Activated naive CD8-positive, alpha-beta T cell treated with anti-CD3 and anti-CD28 coated beads for 36 hours (primary cell): ENCODE results near the gene UBLCP1. TPM values are rescaled to one million over a fixed set of nuclear protein-coding genes. Genes with fewer than 3 reads are reported as not detected.
"Not testable (repeated sequence)": the region's sequence is repeated elsewhere in the genome, so short reads cannot be mapped to it uniquely, and the experiment has no call there.

ENCODE experiments used
- DNase-seq: peaks from one replicate; pipeline ENCODE4 v3.0.0; 2021
- H3K27ac Mint-ChIP-seq: one replicate; pipeline ENCODE4 v1.8.0; 2022; ENCODE audit warnings: mild to moderate bottlenecking, moderate library complexity, mixed read lengths
- H3K27me3 Mint-ChIP-seq: one replicate; pipeline ENCODE4 v1.8.0; 2022; ENCODE audit warnings: mild to moderate bottlenecking, mixed read lengths
- H3K36me3 Mint-ChIP-seq: one replicate; pipeline ENCODE4 v1.8.0; 2021; ENCODE audit warnings: mild to moderate bottlenecking, mixed read lengths
- H3K4me1 Mint-ChIP-seq: one replicate; pipeline ENCODE4 v1.8.0; 2021; ENCODE audit warnings: mixed read lengths
- H3K4me3 Mint-ChIP-seq: one replicate; pipeline ENCODE4 v1.8.0; 2022; ENCODE audit warnings: mild to moderate bottlenecking, moderate library complexity, mixed read lengths
- H3K9me3 Mint-ChIP-seq: one replicate; pipeline ENCODE4 v1.8.0; 2022; ENCODE audit warnings: mixed read lengths
- total RNA-seq, 2 experiments: library from RNA; stranded (reverse); gene quantifications; one replicate each; pipeline ENCODE4 v1.2.3, GENCODE V29; 2021

The UBLCP1 gene, protein sequence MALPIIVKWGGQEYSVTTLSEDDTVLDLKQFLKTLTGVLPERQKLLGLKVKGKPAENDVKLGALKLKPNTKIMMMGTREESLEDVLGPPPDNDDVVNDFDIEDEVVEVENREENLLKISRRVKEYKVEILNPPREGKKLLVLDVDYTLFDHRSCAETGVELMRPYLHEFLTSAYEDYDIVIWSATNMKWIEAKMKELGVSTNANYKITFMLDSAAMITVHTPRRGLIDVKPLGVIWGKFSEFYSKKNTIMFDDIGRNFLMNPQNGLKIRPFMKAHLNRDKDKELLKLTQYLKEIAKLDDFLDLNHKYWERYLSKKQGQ
- 10 to 100 TPM; 40.4 to 42.3 TPM for total RNA-seq

- Mint-ChIP-seq H3K9me3 (peaks cover 7% of the 10 kb centered on the region), H3K4me1 (peaks cover 28% of the 10 kb centered on the region), H3K4me3 (peak within 1 kb of the TSS; percentile 95), H3K27me3 (no peaks in the 10 kb centered on the region), H3K27ac (peak within 1 kb of the TSS; percentile 98), H3K36me3 (peaks cover 36% of the 10 kb centered on the region)
- peak; percentile 83 for DNase-seq
These were observed at the start of gene UBLCP1 for GRCh38 chr5:159262859-159263568. UBLCP1 (plus strand) TSS chr5:159263290; CDS start chr5:159268916, 5,626 bp downstream.

DNA sequence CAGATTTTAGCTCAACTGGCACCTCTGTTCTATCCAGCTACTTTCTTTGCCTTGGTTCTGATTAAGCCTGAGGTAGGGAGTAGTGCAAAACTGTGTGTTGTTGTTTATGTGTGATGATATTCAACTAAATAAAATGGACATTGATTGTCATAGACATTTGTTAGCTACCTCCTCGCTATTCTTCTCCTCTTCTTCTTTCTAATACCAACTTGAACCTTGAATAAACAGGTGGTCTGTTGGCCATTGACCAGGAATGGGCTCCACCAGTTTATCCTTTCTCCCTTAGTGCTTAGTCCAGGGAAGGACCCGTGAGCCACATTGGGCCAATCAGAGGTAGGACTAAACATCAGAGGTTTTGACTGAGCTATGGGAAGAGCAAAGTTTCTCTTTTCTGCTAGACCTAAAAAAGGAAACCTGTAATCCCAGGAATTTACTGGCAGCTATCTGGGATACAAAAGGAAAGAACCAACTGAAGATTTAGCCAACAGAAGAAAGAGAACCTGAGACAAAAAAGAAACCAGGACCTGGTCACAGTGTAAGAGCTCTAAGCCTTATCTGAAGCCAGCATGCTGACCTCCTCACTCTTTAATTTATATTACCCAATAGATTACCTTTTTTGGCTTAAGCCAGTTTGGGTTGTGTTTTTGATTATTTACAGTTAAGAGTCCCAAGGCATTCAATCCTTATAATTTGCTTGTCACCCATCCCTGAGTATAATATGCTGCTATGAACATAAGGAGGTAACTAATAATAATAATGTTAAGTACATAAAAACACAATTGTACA is 48.4 kb upstream of the UBLCP1 start:
- DNase-seq, result no peak
- Mint-ChIP-seq H3K27me3 (no peaks in the 10 kb centered on the region), H3K4me3 (no peak overlapping the region), H3K36me3 (no peaks in the 10 kb centered on the region), H3K4me1 (peaks cover 28% of the 10 kb centered on the region), H3K9me3 (no peaks in the 10 kb centered on the region), H3K27ac (no peak overlapping the region)

DNA sequence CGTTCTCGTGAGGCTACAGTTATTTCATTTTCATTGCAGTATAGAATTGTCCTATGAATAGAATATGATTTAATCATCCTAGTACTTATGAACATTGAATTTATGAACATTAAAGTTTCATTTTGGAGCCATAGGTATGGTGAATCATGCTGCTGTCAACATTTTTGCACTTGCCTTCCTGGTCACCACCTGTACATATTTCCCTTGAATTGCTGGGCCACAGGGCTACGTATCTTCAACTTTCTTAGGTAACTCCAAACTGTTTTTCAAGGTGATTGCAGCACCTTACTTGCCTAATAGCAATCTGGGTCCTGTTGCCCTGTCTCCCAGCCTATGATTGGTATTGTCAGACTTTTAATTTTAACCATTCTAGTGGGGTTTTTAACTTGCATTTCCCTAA is 47.2 kb upstream of the UBLCP1 start:
- no peak for DNase-seq
- H3K9me3 Mint-ChIP-seq, result no peaks in the 10 kb centered on the region
- peaks cover 16% of the 10 kb centered on the region for H3K4me1 Mint-ChIP-seq
- H3K27me3 Mint-ChIP-seq, result no peaks in the 10 kb centered on the region
- H3K27ac Mint-ChIP-seq, result no peak overlapping the region
- peaks cover 1% of the 10 kb centered on the region for H3K36me3 Mint-ChIP-seq
- no peak overlapping the region for H3K4me3 Mint-ChIP-seq

DNA sequence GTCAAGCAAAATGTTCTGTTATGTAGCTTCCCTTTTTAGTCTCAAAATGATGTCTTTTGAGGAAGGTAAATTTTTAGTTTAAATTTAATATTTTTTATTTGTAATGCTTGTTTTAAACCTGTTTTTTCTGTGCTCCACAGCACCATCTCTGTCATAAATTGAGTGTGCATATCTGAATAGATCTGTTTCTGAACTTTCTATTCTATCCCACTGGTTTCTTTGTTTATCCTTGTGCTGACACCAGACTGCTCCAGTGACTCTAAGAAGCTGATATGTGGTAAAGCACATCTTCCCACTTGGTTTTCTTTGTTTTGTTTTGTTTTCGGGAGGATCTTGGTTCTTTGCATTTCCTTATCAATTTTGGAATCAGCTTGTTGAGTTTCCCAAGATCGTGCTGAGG is 46.6 kb upstream of the UBLCP1 start:
- Mint-ChIP-seq H3K27me3 (no peaks in the 10 kb centered on the region), H3K4me1 (peaks cover 15% of the 10 kb centered on the region), H3K36me3 (peaks cover 1% of the 10 kb centered on the region), H3K9me3 (no peaks in the 10 kb centered on the region), H3K27ac (no peak overlapping the region), H3K4me3 (no peak overlapping the region)
- DNase-seq, result no peak

DNA sequence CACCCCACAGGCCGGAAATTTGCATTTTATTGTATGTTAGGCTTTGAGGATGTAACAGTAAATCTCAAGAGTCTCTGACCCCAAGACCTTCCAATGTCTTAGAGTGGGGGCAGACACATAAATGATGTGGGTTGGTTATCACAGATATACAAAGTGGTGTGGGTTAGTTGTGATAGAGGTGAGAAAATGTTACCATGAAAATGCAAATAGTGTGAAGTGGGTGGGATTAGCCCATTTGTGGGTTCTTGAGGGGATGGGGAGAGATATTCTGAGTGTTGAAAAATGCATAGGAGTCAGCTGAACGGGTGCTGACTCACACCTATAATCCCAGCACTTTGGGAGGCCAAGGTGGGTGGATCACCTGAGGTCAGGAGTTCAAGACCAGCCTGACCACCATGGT is 45.9 kb upstream of the UBLCP1 start:
- no peak for DNase-seq
- Mint-ChIP-seq H3K36me3 (peaks cover 1% of the 10 kb centered on the region), H3K27me3 (no peaks in the 10 kb centered on the region), H3K4me3 (no peak overlapping the region), H3K9me3 (no peaks in the 10 kb centered on the region), H3K4me1 (peaks cover 9% of the 10 kb centered on the region), H3K27ac (no peak overlapping the region)

- Mint-ChIP-seq H3K4me1 (peaks cover 4% of the 10 kb centered on the region), H3K27me3 (no peaks in the 10 kb centered on the region), H3K36me3 (peaks cover 1% of the 10 kb centered on the region), H3K27ac (no peak overlapping the region), H3K9me3 (no peaks in the 10 kb centered on the region), H3K4me3 (no peak overlapping the region)
- no peak for DNase-seq
These were observed 44.5 kb upstream of the UBLCP1 start for GRCh38 chr5:159218595-159219023.

DNA sequence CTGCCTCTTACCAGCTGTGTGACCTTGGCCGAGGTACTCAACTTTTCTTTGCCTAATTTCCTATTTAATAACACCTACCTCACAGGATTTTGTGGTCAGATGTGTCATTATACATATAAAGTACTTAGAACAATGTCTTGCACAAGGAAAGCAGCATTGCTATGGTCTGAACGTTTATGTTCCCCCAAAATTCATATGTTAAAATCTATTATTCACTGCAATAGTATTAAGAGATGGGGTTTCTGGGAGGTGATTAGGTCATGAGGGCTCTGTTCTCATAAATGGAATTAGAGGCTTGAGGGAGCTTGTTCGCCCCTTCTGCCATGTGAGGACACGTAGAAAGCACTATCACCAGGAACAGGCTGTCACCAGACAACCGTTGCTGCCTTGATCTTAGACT is 42.9 kb upstream of the UBLCP1 start:
- peaks cover 4% of the 10 kb centered on the region for H3K4me1 Mint-ChIP-seq
- no peaks in the 10 kb centered on the region for H3K27me3 Mint-ChIP-seq
- peaks cover 1% of the 10 kb centered on the region for H3K36me3 Mint-ChIP-seq
- DNase-seq, result no peak
- no peak overlapping the region for H3K4me3 Mint-ChIP-seq
- no peak overlapping the region for H3K27ac Mint-ChIP-seq
- no peaks in the 10 kb centered on the region for H3K9me3 Mint-ChIP-seq

DNA sequence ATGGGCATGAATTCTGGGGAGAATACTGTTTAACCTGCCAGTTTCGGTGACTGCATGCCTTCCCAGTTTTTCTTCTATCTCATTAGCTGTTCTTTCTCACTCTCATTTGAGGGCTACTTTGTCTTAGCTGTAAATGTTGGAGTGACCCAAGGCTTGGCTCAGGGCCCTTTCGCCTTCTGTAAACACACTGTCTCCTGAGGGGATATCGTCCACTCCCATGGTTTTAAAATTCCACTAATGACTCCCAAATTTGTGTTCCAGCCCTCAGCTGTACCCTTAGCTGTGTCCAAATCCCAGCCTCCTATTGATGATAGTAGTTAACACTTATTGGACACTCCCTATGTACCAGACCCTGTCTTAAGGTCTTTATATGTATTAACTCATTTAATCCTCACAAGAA is 39.6 kb upstream of the UBLCP1 start:
- Mint-ChIP-seq H3K27ac (no peak overlapping the region), H3K27me3 (no peaks in the 10 kb centered on the region), H3K4me1 (no peaks in the 10 kb centered on the region), H3K9me3 (no peaks in the 10 kb centered on the region), H3K4me3 (no peak overlapping the region), H3K36me3 (peaks cover 1% of the 10 kb centered on the region)
- DNase-seq, result no peak

DNA sequence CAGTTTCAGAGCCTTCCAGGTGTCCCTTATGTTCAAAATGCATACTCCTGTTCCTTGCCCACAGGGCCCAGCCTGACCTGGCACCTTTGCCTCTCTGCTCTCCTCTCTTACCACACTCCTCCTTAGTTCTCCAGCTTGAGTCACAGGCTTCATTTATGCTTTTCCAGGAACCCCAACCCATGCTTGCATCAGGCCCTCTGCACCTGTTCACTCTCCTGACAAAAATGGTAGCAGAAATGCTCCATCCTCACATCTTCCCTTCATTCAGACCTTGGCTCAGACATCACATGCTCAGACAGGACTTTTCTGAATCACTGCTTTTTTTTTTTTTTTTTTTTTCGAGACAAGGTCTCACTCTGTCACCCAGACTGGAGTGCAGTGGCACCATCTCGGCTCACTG is 38.6 kb upstream of the UBLCP1 start:
- no peak overlapping the region for H3K4me3 Mint-ChIP-seq
- H3K4me1 Mint-ChIP-seq, result no peaks in the 10 kb centered on the region
- H3K27me3 Mint-ChIP-seq, result no peaks in the 10 kb centered on the region
- H3K27ac Mint-ChIP-seq, result no peak overlapping the region
- H3K36me3 Mint-ChIP-seq, result peaks cover 1% of the 10 kb centered on the region
- H3K9me3 Mint-ChIP-seq, result no peaks in the 10 kb centered on the region
- DNase-seq, result no peak

GRCh38 chr5:159226451-159226850 is 36.6 kb upstream of the UBLCP1 start:
- DNase-seq, result no peak
- Mint-ChIP-seq H3K4me1 (no peaks in the 10 kb centered on the region), H3K27ac (no peak overlapping the region), H3K27me3 (no peaks in the 10 kb centered on the region), H3K36me3 (no peaks in the 10 kb centered on the region), H3K9me3 (no peaks in the 10 kb centered on the region), H3K4me3 (no peak overlapping the region)

DNA sequence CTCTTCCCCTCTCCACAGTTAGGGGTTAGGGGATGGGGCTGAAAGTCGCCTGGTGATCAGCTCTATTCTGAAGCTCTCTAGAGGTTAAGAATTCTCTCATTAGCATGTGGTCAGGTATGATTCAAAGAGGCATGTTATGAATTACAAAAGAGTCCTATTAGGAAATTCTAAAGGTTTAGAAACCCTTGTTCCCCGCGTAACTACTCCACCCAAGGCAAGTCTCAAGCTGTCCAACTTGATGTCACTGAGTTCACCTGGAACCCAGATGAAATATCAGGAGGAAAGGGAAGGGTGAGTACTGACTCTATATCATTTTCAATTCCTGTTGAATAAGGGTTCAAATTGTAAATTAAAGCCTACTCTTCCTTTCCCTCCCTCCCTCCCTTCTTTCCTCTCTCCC is 35.6 kb upstream of the UBLCP1 start:
- Mint-ChIP-seq H3K27me3 (no peaks in the 10 kb centered on the region), H3K36me3 (no peaks in the 10 kb centered on the region)

DNA sequence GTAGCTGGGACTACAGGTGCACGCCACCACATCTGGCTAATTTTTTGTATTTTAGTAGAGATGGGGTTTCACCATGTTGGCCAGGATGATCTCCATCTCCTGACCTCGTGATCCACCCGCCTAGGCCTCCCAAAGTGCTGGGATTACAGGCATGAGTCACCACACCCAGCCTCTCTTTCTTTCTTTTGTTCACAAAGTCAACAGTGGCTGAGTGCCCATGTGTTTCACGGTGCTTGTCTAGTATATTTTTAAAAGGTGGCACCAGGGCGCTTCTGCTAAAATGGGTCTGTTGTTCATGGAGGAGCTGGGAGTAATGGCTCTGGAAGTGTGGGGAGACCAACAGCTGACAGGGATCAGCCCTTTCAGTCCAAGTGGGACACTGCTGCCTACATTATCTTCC is 35.0 kb upstream of the UBLCP1 start:
- H3K27me3 Mint-ChIP-seq, H3K4me3 Mint-ChIP-seq, H3K27ac Mint-ChIP-seq, H3K4me1 Mint-ChIP-seq, DNase-seq, H3K9me3 Mint-ChIP-seq, H3K36me3 Mint-ChIP-seq: not testable (repeated sequence)

More for the DNA sequence above, 35.6 kb upstream of the UBLCP1 start:
- no peak overlapping the region for H3K4me3 Mint-ChIP-seq
- DNase-seq, result no peak
- no peaks in the 10 kb centered on the region for H3K9me3 Mint-ChIP-seq
- H3K27ac Mint-ChIP-seq, result no peak overlapping the region
- no peaks in the 10 kb centered on the region for H3K4me1 Mint-ChIP-seq

DNA sequence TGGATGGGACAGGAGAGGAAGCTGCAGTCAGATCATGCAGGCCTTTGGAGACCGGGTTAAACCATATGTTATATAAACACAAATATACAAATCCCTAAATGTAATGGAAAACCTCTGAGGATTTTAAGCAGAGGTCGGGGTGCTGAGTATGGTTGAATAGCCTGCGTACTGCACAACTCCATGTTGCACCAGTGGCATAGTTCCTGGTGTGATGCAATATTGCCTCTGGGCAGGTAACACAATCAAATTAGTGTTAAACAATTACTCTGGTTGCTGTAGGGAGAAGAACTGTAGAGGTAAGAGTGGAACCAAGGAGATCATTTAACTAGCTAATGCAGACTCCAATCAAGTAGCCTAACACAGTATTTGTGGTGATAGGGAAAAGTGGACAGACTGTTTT is 32.4 kb upstream of the UBLCP1 start:
- Mint-ChIP-seq H3K36me3 (no peaks in the 10 kb centered on the region), H3K4me3 (no peak overlapping the region), H3K27me3 (no peaks in the 10 kb centered on the region), H3K9me3 (no peaks in the 10 kb centered on the region), H3K27ac (no peak overlapping the region), H3K4me1 (no peaks in the 10 kb centered on the region)
- no peak for DNase-seq

GRCh38 chr5:159231167-159231566 is 31.9 kb upstream of the UBLCP1 start:
- Mint-ChIP-seq H3K9me3 (no peaks in the 10 kb centered on the region), H3K4me1 (no peaks in the 10 kb centered on the region), H3K36me3 (no peaks in the 10 kb centered on the region), H3K27me3 (no peaks in the 10 kb centered on the region), H3K4me3 (no peak overlapping the region), H3K27ac (no peak overlapping the region)
- DNase-seq, result no peak

DNA sequence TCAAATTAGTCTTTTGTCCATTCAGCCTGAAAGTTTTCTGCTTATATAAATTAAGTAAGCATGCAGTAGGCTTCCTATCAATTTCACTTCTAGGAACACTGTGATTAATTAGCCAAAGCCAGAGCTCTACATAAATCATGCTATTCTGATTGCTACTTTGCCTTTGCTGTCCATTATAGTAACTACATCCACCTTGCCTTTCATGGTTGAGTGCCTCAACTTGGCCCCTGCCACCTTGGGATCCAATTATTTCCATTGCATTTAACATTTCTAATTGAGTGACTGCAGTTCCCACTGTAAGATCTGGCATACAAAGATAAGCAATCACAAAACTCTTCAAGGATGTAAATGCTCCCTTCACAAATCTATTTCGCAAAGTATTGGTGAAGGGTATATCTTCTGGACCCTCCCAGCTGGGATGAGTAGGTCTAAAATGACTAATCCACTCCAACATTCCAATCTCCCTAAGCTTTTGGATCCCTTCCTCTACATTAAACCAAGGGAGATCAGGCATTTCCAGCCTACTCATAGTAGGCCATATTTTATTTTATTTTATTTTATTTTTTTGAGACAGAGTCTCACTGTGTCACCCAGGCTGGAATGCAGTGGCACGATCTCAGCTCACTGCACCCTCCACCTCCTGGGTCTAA is 27.1 kb upstream of the UBLCP1 start:
- not testable (repeated sequence) for H3K9me3 Mint-ChIP-seq

More for the DNA sequence above, 27.1 kb upstream of the UBLCP1 start:
- peaks cover 14% of the 10 kb centered on the region for H3K4me1 Mint-ChIP-seq
- H3K27me3 Mint-ChIP-seq, H3K27ac Mint-ChIP-seq, H3K36me3 Mint-ChIP-seq, H3K4me3 Mint-ChIP-seq, DNase-seq: not testable (repeated sequence)
